ENCODE results near the gene DYDC2. TPM values are rescaled to one million over a fixed set of nuclear protein-coding genes. Genes with fewer than 3 reads are reported as not detected.

The DYDC2 gene
- total RNA-seq, 1 donor: not detected

DNA sequence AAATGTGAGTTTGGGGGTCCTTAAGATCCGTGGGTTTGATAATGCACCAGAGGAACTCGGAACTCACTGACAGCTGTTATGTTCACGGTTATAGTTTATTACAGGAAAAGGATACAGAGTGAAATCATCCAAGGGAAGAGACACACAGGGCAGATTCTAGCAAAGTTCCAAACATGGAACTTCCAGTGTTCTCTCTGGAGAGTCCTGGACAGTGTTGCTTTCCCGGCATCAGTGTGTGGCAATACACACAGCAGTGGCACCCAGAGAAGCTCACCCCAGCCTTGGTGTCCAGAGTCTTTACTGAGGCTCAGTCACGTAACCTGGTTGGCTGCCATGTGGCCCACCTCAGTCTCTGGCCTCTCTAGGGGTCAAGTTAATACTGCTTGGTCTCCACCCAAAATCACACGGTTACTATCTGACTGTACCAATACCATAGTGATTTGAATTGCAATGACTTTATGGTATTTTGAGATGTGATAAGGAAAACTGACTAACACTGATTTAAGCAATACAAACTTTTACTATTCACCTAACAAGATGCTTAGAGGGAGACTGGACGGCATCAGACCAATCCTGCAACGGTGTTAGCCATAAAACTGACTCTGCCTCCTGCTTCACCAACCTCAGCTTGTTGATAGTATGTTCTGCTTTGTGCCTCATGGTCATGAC is 43.7 kb downstream of the DYDC2 start:
- DNase-seq (ENCODE audit: insufficient read length, low spot score, missing footprints): no peak
- Histone ChIP-seq H3K27me3 (ENCODE audit: insufficient read depth, low read length) (no peaks in the 10 kb centered on the region), H3K9me3 (ENCODE audit: low read depth, low read length) (no peaks in the 10 kb centered on the region), H4K20me1 (ENCODE audit: insufficient read depth, low read length) (no peaks in the 10 kb centered on the region), H3K36me3 (ENCODE audit: insufficient read depth, low read length) (no peaks in the 10 kb centered on the region), H3K4me3 (ENCODE audit: insufficient read depth, low read length) (no peak overlapping the region), H3K27ac (ENCODE audit: low read depth, low read length) (no peak overlapping the region), H2AFZ (ENCODE audit: low read length) (no peak overlapping the region), H3K4me1 (ENCODE audit: insufficient read depth, low read length) (no peaks in the 10 kb centered on the region), H3K4me2 (ENCODE audit: insufficient read depth, low read length) (no peak overlapping the region), H3K79me2 (ENCODE audit: insufficient read depth, low read length) (no peaks in the 10 kb centered on the region)
- TF ChIP-seq, protein P1, sequence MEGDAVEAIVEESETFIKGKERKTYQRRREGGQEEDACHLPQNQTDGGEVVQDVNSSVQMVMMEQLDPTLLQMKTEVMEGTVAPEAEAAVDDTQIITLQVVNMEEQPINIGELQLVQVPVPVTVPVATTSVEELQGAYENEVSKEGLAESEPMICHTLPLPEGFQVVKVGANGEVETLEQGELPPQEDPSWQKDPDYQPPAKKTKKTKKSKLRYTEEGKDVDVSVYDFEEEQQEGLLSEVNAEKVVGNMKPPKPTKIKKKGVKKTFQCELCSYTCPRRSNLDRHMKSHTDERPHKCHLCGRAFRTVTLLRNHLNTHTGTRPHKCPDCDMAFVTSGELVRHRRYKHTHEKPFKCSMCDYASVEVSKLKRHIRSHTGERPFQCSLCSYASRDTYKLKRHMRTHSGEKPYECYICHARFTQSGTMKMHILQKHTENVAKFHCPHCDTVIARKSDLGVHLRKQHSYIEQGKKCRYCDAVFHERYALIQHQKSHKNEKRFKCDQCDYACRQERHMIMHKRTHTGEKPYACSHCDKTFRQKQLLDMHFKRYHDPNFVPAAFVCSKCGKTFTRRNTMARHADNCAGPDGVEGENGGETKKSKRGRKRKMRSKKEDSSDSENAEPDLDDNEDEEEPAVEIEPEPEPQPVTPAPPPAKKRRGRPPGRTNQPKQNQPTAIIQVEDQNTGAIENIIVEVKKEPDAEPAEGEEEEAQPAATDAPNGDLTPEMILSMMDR (IDR thresholded peaks at IDR 0.05; ENCODE audit: extremely low read depth, low read depth, low read length): no peak

DNA sequence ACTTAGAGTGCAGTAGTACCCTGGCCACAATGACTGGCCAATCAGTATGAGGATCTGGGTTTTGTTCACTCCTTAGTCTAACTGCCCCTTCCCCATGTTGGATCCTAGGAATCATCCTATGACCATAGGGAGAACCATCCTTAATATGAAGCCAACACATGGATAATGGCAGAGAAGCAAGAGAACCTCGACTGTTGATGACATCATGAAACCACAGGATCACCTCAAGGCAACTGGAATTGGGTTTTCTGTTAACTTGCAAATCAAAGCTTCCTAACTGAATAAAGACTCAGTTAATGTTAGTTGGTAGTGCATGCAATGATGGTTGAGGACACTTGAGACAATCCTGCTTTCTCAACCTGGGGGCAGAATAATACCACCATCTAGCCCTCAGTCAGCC is 48.5 kb downstream of the DYDC2 start:
- TF ChIP-seq, protein P1 (IDR thresholded peaks at IDR 0.05; ENCODE audit: extremely low read depth, low read depth, low read length): no peak
- H3K4me1 ChIP-seq (ENCODE audit: insufficient read depth, low read length): no peaks in the 10 kb centered on the region
- DNase-seq (ENCODE audit: insufficient read length, low spot score, missing footprints): no peak
- H4K20me1 ChIP-seq (ENCODE audit: insufficient read depth, low read length): no peaks in the 10 kb centered on the region
- H3K4me2 ChIP-seq (ENCODE audit: insufficient read depth, low read length): no peak overlapping the region
- H3K4me3 ChIP-seq (ENCODE audit: insufficient read depth, low read length): no peak overlapping the region
- no peaks in the 10 kb centered on the region for H3K9me3 ChIP-seq (ENCODE audit: low read depth, low read length)
- no peak overlapping the region for H2AFZ ChIP-seq (ENCODE audit: low read length)
- H3K36me3 ChIP-seq (ENCODE audit: insufficient read depth, low read length): no peaks in the 10 kb centered on the region
- H3K79me2 ChIP-seq (ENCODE audit: insufficient read depth, low read length): no peaks in the 10 kb centered on the region
- peaks cover 25% of the 10 kb centered on the region for H3K27me3 ChIP-seq (ENCODE audit: insufficient read depth, low read length)
- no peak overlapping the region for H3K27ac ChIP-seq (ENCODE audit: low read depth, low read length)

DNA sequence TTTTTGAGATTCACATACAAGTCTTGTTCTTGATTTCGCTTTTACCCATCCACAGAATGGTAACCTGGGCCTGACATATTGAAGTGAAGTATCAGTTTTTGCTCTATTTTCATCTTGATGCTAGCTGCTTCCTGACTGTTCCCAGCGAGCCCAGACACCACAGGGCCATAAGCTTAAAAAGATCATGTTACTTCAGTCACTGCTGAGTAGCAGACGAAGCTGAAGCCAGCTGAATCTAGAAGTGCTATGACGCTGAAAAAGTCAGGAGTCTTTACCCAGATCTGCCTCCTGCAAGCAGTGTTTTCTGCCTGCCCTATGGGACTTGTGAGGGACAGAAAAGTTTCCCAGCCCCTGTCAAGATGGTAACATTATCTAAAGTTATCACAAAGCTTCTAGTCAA is 49.0 kb downstream of the DYDC2 start:
- TF ChIP-seq, protein P1 (IDR thresholded peaks at IDR 0.05; ENCODE audit: extremely low read depth, low read depth, low read length): no peak
- Histone ChIP-seq H2AFZ (ENCODE audit: low read length) (no peak overlapping the region), H4K20me1 (ENCODE audit: insufficient read depth, low read length) (no peaks in the 10 kb centered on the region), H3K4me2 (ENCODE audit: insufficient read depth, low read length) (no peak overlapping the region), H3K4me3 (ENCODE audit: insufficient read depth, low read length) (no peak overlapping the region), H3K27ac (ENCODE audit: low read depth, low read length) (no peak overlapping the region), H3K4me1 (ENCODE audit: insufficient read depth, low read length) (no peaks in the 10 kb centered on the region), H3K36me3 (ENCODE audit: insufficient read depth, low read length) (no peaks in the 10 kb centered on the region), H3K79me2 (ENCODE audit: insufficient read depth, low read length) (no peaks in the 10 kb centered on the region), H3K27me3 (ENCODE audit: insufficient read depth, low read length) (peaks cover 28% of the 10 kb centered on the region), H3K9me3 (ENCODE audit: low read depth, low read length) (no peaks in the 10 kb centered on the region)
- no peak for DNase-seq (ENCODE audit: insufficient read length, low spot score, missing footprints)

DNA sequence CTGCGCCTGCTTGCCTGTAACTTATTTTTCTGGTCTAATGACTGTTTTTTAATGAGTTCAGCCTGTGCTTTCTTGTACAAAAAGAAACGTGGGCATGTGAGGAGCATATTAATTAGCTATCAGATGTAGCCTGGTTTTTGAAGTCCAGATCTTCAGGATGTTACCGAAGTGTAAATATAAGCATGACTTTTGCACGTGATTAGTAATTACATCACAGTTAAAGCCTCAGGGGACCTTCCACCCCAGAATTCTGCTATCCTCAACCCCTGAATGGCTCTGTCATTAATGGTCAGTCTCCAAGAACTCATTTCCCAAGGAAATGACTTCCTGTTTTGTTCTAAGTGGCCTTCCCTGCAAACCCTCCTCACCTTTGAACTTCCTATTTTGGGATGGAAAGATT is 49.6 kb downstream of the DYDC2 start:
- Histone ChIP-seq H3K27me3 (ENCODE audit: insufficient read depth, low read length) (peaks cover 28% of the 10 kb centered on the region), H3K36me3 (ENCODE audit: insufficient read depth, low read length) (no peaks in the 10 kb centered on the region), H3K4me2 (ENCODE audit: insufficient read depth, low read length) (no peak overlapping the region), H3K79me2 (ENCODE audit: insufficient read depth, low read length) (no peaks in the 10 kb centered on the region), H3K4me3 (ENCODE audit: insufficient read depth, low read length) (no peak overlapping the region), H3K27ac (ENCODE audit: low read depth, low read length) (no peak overlapping the region), H3K4me1 (ENCODE audit: insufficient read depth, low read length) (no peaks in the 10 kb centered on the region), H3K9me3 (ENCODE audit: low read depth, low read length) (no peaks in the 10 kb centered on the region), H4K20me1 (ENCODE audit: insufficient read depth, low read length) (no peaks in the 10 kb centered on the region), H2AFZ (ENCODE audit: low read length) (no peak overlapping the region)
- TF ChIP-seq, protein P1 (IDR thresholded peaks at IDR 0.05; ENCODE audit: extremely low read depth, low read depth, low read length): no peak
- no peak for DNase-seq (ENCODE audit: insufficient read length, low spot score, missing footprints)
